ENCODE data around the gene UBE2U.

GRCh38 chr1:64266991-64267390, 63.6 kb downstream of the UBE2U start:
- TF ChIP-seq CTCF (IDR thresholded peaks at IDR 0.05; ENCODE audit: insufficient read depth, low read length, poor library complexity, severe bottlenecking) (no peak), EZH2phosphoT487 (conservative IDR thresholded peaks at IDR 0.05; ENCODE audit: low read length) (no peak)
